IPS DF 4.7 (cell line): ENCODE results near the gene ZNF620.
"Not testable (repeated sequence)": the region's sequence is repeated elsewhere in the genome, so short reads cannot be mapped to it uniquely, and the experiment has no call there.

Experiments
- DNase-seq: peaks from one replicate; pipeline ENCODE4 v3.0.0-alpha.2; 2013; ENCODE audit warnings: low spot score; ENCODE audit errors: extremely low read depth

ZNF620 gene

GRCh38 chr3:40502034-40502433, 3.8 kb upstream of the ZNF620 start:
- no peak for DNase-seq

DNA sequence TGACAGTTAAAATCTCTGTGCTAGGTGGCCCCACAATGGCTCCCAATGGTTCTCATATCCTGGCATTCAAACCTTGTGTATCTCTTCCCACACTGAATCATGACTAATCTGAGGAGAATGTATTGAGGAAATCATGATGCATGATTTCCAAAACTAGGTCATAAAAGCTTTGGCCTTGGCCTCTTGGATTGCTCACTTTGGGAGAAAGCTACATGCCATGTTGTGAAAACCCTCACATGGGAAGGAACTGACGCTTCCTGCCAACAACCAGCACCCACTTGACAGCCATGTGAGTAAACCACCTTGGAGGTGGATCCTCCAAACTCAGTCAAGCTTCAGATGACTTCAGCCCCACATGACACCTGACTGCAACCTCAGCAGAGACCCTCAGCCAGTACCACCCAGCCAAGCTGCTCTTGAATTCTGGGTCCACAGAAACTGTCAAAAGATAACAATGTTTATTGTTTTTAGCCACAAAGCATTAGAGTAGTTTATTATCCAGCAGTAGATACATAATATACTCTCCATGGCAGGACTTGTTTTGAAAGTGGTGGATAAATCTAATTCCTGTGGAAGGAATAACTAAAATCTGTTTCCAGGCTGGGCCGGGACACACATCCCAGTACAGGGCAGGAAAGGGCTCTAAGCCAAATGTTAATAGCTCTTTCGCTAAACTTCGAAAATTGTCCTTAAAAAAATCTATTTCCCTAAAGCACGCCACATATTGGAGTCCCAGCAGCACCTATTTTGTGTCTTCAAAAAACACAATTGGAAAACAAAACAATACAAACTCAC, 1.0 kb upstream of the ZNF620 start:
- no peak for DNase-seq

- no peak for DNase-seq
Measured at GRCh38 chr3:40511031-40511718, 5.3 kb downstream of the ZNF620 start.

- no peak for DNase-seq
Measured at GRCh38 chr3:40516201-40516600, 10.4 kb downstream of the ZNF620 start.

DNA sequence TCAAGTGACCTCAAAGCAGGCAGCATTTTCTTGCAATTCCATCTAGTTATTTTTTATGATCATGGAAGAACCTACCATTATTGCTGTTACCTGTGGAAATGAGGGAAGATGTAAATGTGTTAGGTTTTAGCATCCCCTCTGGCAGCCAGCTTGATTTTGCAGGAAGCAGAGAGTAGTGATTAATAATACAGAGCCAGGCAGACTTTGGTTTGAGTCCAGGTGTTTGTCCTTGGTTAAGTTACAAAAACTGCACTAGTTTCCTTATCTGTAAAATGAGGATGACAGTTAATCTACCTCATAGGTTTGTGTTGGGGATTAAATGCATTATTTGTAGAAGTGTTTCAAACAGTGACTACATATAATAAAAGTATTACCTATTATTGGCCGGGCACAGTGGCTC, 12.2 kb downstream of the ZNF620 start:
- no peak for DNase-seq

GRCh38 chr3:40518848-40519247, 13.0 kb downstream of the ZNF620 start:
- no peak for DNase-seq

GRCh38 chr3:40521254-40521653, 15.4 kb downstream of the ZNF620 start:
- DNase-seq = no peak

- DNase-seq = no peak
Measured at GRCh38 chr3:40523781-40524180, 17.9 kb downstream of the ZNF620 start.

GRCh38 chr3:40524222-40524567, 18.4 kb downstream of the ZNF620 start:
- DNase-seq = no peak

DNA sequence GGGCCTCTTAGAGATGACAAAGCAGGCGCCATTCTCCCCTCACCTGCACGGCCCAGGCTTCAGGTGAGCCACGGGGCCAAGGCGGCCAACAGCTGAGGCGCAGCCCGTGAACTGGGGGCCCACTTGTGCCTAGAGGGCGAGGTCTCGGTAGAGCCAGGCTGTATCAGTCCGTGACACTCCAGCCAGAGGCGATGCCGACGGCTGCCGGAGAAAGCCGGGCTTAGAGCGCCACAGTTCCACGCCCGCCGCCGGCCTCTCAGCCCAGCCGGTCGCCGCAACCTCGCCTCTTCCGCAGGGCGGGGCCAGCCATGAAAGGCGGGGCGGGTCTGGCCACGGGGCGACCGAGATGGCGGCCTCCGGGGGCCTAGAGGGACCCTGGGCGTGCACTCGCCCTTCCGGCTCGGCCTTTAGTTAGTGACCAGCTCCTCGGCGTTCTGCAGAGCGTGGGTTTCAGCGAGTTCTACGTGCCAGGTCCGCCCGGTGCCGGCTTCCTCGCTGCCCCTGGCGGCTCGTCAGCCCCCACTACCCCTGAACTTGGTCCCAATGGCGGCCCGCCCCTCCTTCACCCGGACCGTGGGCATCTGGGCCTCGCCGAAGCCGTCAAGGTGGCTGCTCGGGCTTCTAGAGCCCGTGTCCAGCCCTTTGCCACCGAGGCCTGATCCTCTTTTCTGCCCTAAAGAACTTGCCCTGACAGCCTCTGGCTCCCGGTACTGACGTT, 18.9 kb downstream of the ZNF620 start, which contains the start of gene ZNF621:
Gene ZNF621 (plus strand): TSS at position 393 of the 718 bp plus-strand sequence. CDS start 881 bp downstream, outside the sequence.
- no peak for DNase-seq

DNA sequence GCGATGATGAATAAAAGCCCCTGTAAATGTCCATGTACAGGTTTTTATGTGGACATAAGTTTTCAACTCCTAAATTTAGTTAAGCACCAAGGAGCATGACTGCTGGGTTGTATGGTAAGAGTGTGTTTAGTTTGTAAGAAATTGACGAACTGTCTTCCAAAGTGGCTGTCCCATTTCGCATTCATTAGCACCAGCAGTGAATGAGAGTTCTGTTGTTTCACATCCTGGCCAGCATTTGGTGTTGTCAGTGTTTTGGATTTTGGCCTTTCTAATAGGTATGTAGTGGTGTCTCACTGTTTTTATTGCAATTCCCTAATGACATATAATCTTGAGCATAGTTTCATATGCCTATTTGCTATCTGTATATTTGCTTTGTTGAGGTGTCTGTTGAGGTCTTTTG, 22.6 kb downstream of the ZNF620 start:
- DNase-seq = no peak

DNA sequence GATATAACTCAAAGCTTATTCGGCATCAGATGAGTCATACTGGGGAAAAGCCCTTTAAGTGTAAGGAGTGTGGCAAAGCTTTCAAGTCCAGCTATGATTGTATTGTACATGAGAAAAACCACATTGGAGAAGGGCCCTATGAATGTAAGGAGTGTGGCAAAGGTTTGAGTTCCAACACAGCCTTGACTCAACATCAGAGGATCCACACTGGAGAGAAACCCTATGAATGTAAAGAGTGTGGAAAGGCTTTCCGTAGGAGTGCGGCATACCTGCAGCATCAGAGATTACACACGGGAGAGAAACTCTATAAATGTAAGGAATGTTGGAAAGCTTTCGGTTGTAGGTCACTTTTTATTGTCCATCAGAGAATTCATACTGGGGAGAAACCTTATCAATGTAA, 26.4 kb downstream of the ZNF620 start:
- no peak for DNase-seq

GRCh38 chr3:40534283-40534682, 28.4 kb downstream of the ZNF620 start:
- no peak for DNase-seq

DNA sequence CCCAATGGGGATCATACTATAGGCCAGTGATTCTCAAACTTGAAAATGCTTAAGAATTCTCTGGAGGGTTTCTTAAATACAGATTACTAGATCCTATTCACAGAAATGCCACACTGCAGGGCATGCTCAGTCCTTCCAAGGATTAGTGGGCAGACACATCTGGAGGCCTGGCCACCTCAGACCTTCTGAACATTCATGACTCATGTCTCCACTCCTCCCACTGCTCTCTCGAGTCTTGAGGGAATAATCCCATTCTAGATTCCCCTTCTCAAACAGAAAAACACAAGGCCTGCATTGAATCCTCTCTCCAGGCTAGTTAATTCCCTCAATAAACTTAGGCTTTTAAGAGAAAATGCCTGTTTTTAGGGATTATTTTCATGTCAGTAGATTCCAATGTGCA, 41.0 kb downstream of the ZNF620 start:
- no peak for DNase-seq

DNA sequence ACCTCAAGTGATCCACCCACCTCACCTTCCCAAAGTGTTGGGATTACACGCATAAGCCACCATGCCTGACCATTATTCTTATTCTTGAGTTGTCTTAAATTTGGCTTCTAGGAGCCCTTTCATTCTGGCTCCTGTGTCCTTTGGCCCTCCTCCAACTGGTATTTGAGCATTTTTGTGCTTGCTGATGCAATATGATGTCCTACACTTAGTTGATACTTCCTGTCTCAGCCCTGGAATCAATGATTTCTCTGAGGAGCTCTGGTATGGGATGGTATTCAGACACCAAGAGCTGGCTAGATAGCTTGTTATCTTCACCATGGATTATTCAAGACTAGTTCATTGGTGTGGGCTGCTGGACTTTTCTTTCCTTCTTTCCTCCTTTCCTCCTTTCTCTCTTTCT, 44.3 kb downstream of the ZNF620 start:
- DNase-seq = no peak

- no peak for DNase-seq
Measured at GRCh38 chr3:40557575-40558161, 51.8 kb downstream of the ZNF620 start.

GRCh38 chr3:40562482-40562881, 56.6 kb downstream of the ZNF620 start:
- not testable (repeated sequence) for DNase-seq

DNA sequence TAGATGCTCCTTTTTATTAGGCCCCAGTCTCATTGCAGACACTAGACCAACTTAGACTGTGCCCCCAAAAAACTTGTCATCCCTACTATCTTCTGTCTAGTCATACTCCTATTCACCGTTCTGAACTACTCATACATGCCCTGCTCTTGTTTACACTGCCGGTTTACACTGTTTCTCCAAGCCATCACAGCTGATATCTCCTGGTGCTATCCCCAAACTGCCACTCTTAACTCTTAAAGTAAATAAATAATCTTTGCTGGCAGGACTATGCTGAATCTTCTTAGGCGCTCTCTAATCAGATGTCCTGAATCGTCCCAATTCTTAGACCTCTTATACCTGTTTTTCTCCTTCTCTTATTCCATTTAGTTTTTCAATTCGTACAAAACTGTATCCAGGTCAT, 59.8 kb downstream of the ZNF620 start:
- not testable (repeated sequence) for DNase-seq

DNA sequence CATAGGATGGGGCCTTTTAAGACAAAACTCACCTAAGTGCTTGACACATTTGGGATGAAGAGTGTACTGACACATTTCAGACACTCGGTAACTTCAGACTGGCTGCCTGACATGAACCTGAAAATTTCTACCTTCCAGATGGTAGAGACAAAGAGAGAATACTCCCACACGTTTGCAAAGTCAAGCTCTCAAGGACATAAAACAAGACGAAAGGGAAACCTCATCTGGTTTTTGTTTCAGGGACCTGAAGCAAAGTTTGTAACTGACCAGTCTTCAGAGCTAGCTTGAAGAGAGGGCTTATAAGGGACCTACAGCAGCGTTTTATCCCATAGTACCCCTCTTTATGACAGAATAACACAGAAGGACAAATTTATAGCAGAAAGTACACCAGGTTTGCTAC, 60.9 kb downstream of the ZNF620 start:
- DNase-seq = no peak
